H1 (cell line): ENCODE results near the gene GRIA4. TPM values are rescaled to one million over a fixed set of nuclear protein-coding genes. Genes with fewer than 3 reads are reported as not detected.

ENCODE experiments used
- CTCF ChIA-PET: fragments of 300-600 bp; sonication (Branson Sonifier 250); formaldehyde crosslinking; loops from one replicate; lab custom pipeline; 2021; ENCODE audit not compliant: partially characterized antibody; lab: Charles Lee
- POLR2A ChIA-PET: fragments of 300-600 bp; sonication (Branson Sonifier 250); formaldehyde crosslinking; loops from one replicate; lab custom pipeline; 2021; ENCODE audit warnings: inconsistent platforms; ENCODE audit not compliant: partially characterized antibody; lab: Charles Lee
- DNase-seq, 2 experiments: peaks; one replicate each; pipeline versions ENCODE4 v3.0.0 to v3.0.0-alpha.2; 2010 to 2022; ENCODE audit warnings: low spot score in 2 of 2, low read depth in 1 of 2, mixed read lengths in 1 of 2
- FAIRE-seq: peaks from 2 replicates; lab custom pipeline; 2011; peaks lifted over from hg19 to GRCh38; lab: Jason Lieb, UNC
- H2AFZ ChIP-seq: 2 replicates; pipeline ENCODE4 v1.8.1; 2012; ENCODE audit warnings: low read length, inconsistent platforms
- H2AK5ac ChIP-seq: 2 replicates; pipeline ENCODE4 v1.6.1; 2013; ENCODE audit warnings: low read depth, low read length
- H2BK120ac ChIP-seq: replicated peaks from 2 replicates; pipeline ENCODE3; 2013; ENCODE audit warnings: low read depth, low read length, inconsistent platforms
- H2BK12ac ChIP-seq: 2 replicates; pipeline ENCODE4 v1.6.1; 2013; ENCODE audit warnings: low read depth, low read length
- H2BK15ac ChIP-seq: 2 replicates; pipeline ENCODE4 v1.6.1; 2013; ENCODE audit warnings: low read length
- H2BK20ac ChIP-seq: 2 replicates; pipeline ENCODE4 v1.6.1; 2013; ENCODE audit warnings: low read length
- H2BK5ac ChIP-seq: 2 replicates; pipeline ENCODE4 v1.6.1; 2013; ENCODE audit warnings: low read depth, low read length
- H3K14ac ChIP-seq: 2 replicates; pipeline ENCODE4 v1.6.1; 2013; ENCODE audit warnings: inconsistent platforms; ENCODE audit not compliant: insufficient read length
- H3K18ac ChIP-seq: 2 replicates; pipeline ENCODE4 v1.6.1; 2013; ENCODE audit warnings: low read length; ENCODE audit errors: extremely low read depth
- H3K23ac ChIP-seq: 2 replicates; pipeline ENCODE4 v1.6.1; 2013; ENCODE audit warnings: inconsistent platforms; ENCODE audit not compliant: insufficient read length
- H3K23me2 ChIP-seq: 2 replicates; pipeline ENCODE4 v1.6.1; 2013; ENCODE audit warnings: low read depth, low read length
- H3K27ac ChIP-seq: 2 replicates; pipeline ENCODE4 v1.6.1; 2011; ENCODE audit warnings: low read depth, low read length, inconsistent platforms
- H3K27me3 ChIP-seq, 4 experiments: replicated peaks in 1 of 4; 1 replicate in 1 of 4; 2 replicates in 3 of 4; pipeline versions ENCODE4 v1.6.1 to v1.8.1; 2011 to 2013; ENCODE audit warnings: low read length in 3 of 4, mild to moderate bottlenecking in 3 of 4, inconsistent platforms in 2 of 4, mixed read lengths in 2 of 4, moderate library complexity in 1 of 4; ENCODE audit not compliant: control insufficient read depth in 3 of 4, insufficient read depth in 3 of 4; ENCODE audit errors: extremely low read depth in 1 of 4
- H3K36me3 ChIP-seq, 4 experiments: 2 replicates each; pipeline versions ENCODE4 v1.6.1 to v1.8.1; 2011 to 2013; ENCODE audit warnings: mild to moderate bottlenecking in 4 of 4, low read length in 3 of 4, moderate library complexity in 2 of 4, control low read depth in 1 of 4, inconsistent platforms in 1 of 4; ENCODE audit not compliant: insufficient read depth in 4 of 4, control insufficient read depth in 2 of 4
- H3K4ac ChIP-seq: replicated peaks from 2 replicates; pipeline ENCODE3; 2013; ENCODE audit warnings: low read length, low read depth, mixed read lengths, inconsistent platforms; ENCODE audit not compliant: insufficient read length
- H3K4me1 ChIP-seq, 4 experiments: replicated peaks in 1 of 4; 1 replicate in 1 of 4; 2 replicates in 3 of 4; pipeline versions ENCODE4 v1.6.1 to v1.8.1; 2011 to 2013; ENCODE audit warnings: low read length in 3 of 4, inconsistent platforms in 2 of 4, mixed read lengths in 1 of 4; ENCODE audit not compliant: insufficient read depth in 4 of 4, control insufficient read depth in 3 of 4
- H3K4me2 ChIP-seq, 2 experiments: 2 replicates each; pipeline versions ENCODE4 v1.6.1 to v1.8.1; 2011 to 2013; ENCODE audit warnings: low read depth in 2 of 2, low read length in 2 of 2, control low read depth in 1 of 2, inconsistent platforms in 1 of 2, mild to moderate bottlenecking in 1 of 2; ENCODE audit not compliant: insufficient read depth in 1 of 2
- H3K4me3 ChIP-seq, 4 experiments: fragments of 200-600, 300-600 bp in 1 of 4; sonication (generic), shearing (Covaris generic), sonication (Bioruptor Twin) in 1 of 4; 2 replicates each; pipeline versions ENCODE4 v1.5.1 to v1.8.1; 2011 to 2016; ENCODE audit warnings: low read length in 4 of 4, low read depth in 3 of 4, control low read depth in 2 of 4, inconsistent platforms in 2 of 4, mild to moderate bottlenecking in 2 of 4, mixed read lengths in 1 of 4, moderate library complexity in 1 of 4; ENCODE audit not compliant: insufficient read depth in 2 of 4; ENCODE audit errors: extremely low read depth in 1 of 4
- H3K56ac ChIP-seq: replicated peaks from 2 replicates; pipeline ENCODE3; 2013; ENCODE audit warnings: low read depth, mild to moderate bottlenecking, mixed read lengths, low read length, inconsistent platforms; ENCODE audit not compliant: insufficient read length
- H3K79me1 ChIP-seq: 2 replicates; pipeline ENCODE4 v1.6.1; 2013; ENCODE audit warnings: low read depth, low read length, control low read depth
- H3K79me2 ChIP-seq, 2 experiments: 2 replicates each; pipeline versions ENCODE4 v1.6.1 to v1.8.1; 2012 to 2013; ENCODE audit warnings: low read length in 2 of 2, mild to moderate bottlenecking in 2 of 2, inconsistent platforms in 1 of 2; ENCODE audit not compliant: insufficient read depth in 2 of 2, control insufficient read depth in 1 of 2
- H3K9ac ChIP-seq, 4 experiments: replicated peaks in 1 of 4; 1 replicate in 1 of 4; 2 replicates in 3 of 4; pipeline versions ENCODE4 v1.6.1 to v1.8.1; 2011 to 2013; ENCODE audit warnings: low read depth in 3 of 4, low read length in 3 of 4, control low read depth in 2 of 4, mild to moderate bottlenecking in 2 of 4, moderate library complexity in 2 of 4, inconsistent platforms in 1 of 4; ENCODE audit errors: extremely low read depth in 1 of 4
- H3K9me3 ChIP-seq, 2 experiments: 2 replicates each; pipeline versions ENCODE4 v1.6.1 to v1.8.1; 2012 to 2013; ENCODE audit warnings: mild to moderate bottlenecking in 2 of 2, moderate library complexity in 2 of 2, control low read depth in 1 of 2, inconsistent platforms in 1 of 2, low read depth in 1 of 2, low read length in 1 of 2, mixed read lengths in 1 of 2; ENCODE audit not compliant: insufficient read depth in 2 of 2
- H4K20me1 ChIP-seq, 2 experiments: replicated peaks in 1 of 2; 2 replicates each; pipeline versions ENCODE3 to v1.8.1; 2011 to 2013; ENCODE audit warnings: inconsistent platforms in 2 of 2, low read length in 2 of 2, mild to moderate bottlenecking in 1 of 2; ENCODE audit not compliant: insufficient read depth in 2 of 2, control insufficient read depth in 1 of 2
- H4K5ac ChIP-seq: 2 replicates; pipeline ENCODE4 v1.6.1; 2013; ENCODE audit warnings: low read length, low read depth, mixed read lengths, inconsistent platforms; ENCODE audit not compliant: insufficient read length
- H4K8ac ChIP-seq: 2 replicates; pipeline ENCODE4 v1.8.0; 2013; ENCODE audit warnings: mild to moderate bottlenecking, moderate library complexity, low read length, inconsistent platforms; ENCODE audit not compliant: insufficient read depth; ENCODE audit errors: extremely low read depth
- H4K91ac ChIP-seq: replicated peaks from 2 replicates; pipeline ENCODE3; 2013; ENCODE audit warnings: low read length, mixed read lengths, inconsistent platforms; ENCODE audit not compliant: insufficient read length
- BACH1 ChIP-seq: IDR thresholded peaks from 2 replicates; pipeline ENCODE4 v1.6.1; 2012; ENCODE audit warnings: low read length, improper control_type of control experiment
- CBX5 ChIP-seq: fragments of 300-800, 300-1000 bp; sonication (generic); IDR thresholded peaks from 2 replicates; pipeline ENCODE4 v1.7.1; 2016; ENCODE audit warnings: antibody characterized with exemption, low read length, low read depth
- HDAC6 ChIP-seq: IDR thresholded peaks from one replicate; pipeline ENCODE4 v1.7.1; 2012; ENCODE audit warnings: low read depth, mild to moderate bottlenecking, inconsistent platforms, low read length, moderate library complexity
- JUN ChIP-seq: IDR thresholded peaks from 2 replicates; pipeline ENCODE4 v1.6.1; 2011; ENCODE audit warnings: low read depth, mild to moderate bottlenecking, improper control_type of control experiment, low read length
- JUND ChIP-seq: IDR thresholded peaks from 2 replicates; pipeline ENCODE4 v1.6.1; 2011; ENCODE audit warnings: mild to moderate bottlenecking, improper control_type of control experiment, low read length
- MAFK ChIP-seq: IDR thresholded peaks from 2 replicates; pipeline ENCODE4 v1.6.1; 2012; ENCODE audit warnings: low read depth, mild to moderate bottlenecking, improper control_type of control experiment, low read length
- POLR2A ChIP-seq, 2 experiments: IDR thresholded peaks; 1 replicate in 1 of 2; 2 replicates in 1 of 2; pipeline ENCODE4 v1.6.1; 2011; ENCODE audit warnings: low read depth in 2 of 2, low read length in 2 of 2, mild to moderate bottlenecking in 2 of 2; ENCODE audit errors: control extremely low read depth in 1 of 2
- SAP30 ChIP-seq: fragments of 300-600 bp; sonication (generic); IDR thresholded peaks from 2 replicates; pipeline ENCODE4 v1.7.1; 2012; ENCODE audit warnings: low read length, moderate library complexity, mild to moderate bottlenecking, inconsistent platforms; ENCODE audit not compliant: insufficient read depth, insufficient replicate concordance
- TAF7 ChIP-seq: optimal IDR thresholded peaks from 2 replicates; pipeline ENCODE3; 2011; ENCODE audit warnings: low read depth, mild to moderate bottlenecking, inconsistent platforms, low read length, moderate library complexity, borderline replicate concordance
- TEAD4 ChIP-seq: IDR thresholded peaks from 2 replicates; pipeline ENCODE4 v1.6.1; 2012; ENCODE audit warnings: low read depth, low read length, inconsistent platforms, mixed read lengths
- YY1 ChIP-seq: IDR thresholded peaks from 2 replicates; pipeline ENCODE4 v1.6.1; 2011; ENCODE audit warnings: low read depth, mild to moderate bottlenecking, low read length
- ZNF274 ChIP-seq: IDR thresholded peaks from 2 replicates; pipeline ENCODE4 v1.7.0; 2012; ENCODE audit warnings: low read length, borderline replicate concordance; ENCODE audit errors: extremely low read depth
- whole genome bisulfite sequencing, 2 experiments: shearing (Covaris generic) in 1 of 2; methylation state at CpG; one replicate each; pipeline versions ENCODE4 v1.1.6 to v1.1.7; 2013 to 2015; ENCODE audit warnings: low lambda C conversion rate in 2 of 2, mixed read lengths in 2 of 2, inconsistent platforms in 1 of 2, low coverage in 1 of 2, missing lambda C conversion rate in 1 of 2; ENCODE audit not compliant: insufficient replicate concordance in 2 of 2, insufficient coverage in 1 of 2, insufficient read length in 1 of 2; ENCODE audit errors: extremely low coverage in 1 of 2, missing lambda C conversion rate in 1 of 2; 5-methylcytosine and 5-hydroxymethylcytosine counted together
- polyA plus RNA-seq, 7 experiments: library from polyadenylated mRNA; depleted of rRNA in 3 of 7; stranded (reverse) in 5 of 7; unstranded in 2 of 7; fragments of >200 nt in 5 of 7; fragments of 200-250 nt in 2 of 7; gene quantifications; 1 replicate in 5 of 7; 2 replicates in 1 of 7; 4 replicates in 1 of 7; pipeline versions ENCODE4 v1.2.1 to v1.2.3, GENCODE V29; 2011 to 2013; ENCODE audit warnings: missing spikeins in 2 of 7, mixed read lengths in 2 of 7
- total RNA-seq: library from RNA; stranded (reverse); fragmentation: NEBNext Ultra II Directional; extraction: Animal tissue kit (Norgen Biotek cat#: 25700); gene quantifications from 2 replicates; pipeline ENCODE4 v1.2.1, GENCODE V29; 2021

Gene GRIA4
- total and polyA plus RNA-seq, 2 of the 8 experiments (the other 6 are each of a cell fraction or from before 2014, with no cell fraction given) = 12.5 to 21.8 TPM

DNA sequence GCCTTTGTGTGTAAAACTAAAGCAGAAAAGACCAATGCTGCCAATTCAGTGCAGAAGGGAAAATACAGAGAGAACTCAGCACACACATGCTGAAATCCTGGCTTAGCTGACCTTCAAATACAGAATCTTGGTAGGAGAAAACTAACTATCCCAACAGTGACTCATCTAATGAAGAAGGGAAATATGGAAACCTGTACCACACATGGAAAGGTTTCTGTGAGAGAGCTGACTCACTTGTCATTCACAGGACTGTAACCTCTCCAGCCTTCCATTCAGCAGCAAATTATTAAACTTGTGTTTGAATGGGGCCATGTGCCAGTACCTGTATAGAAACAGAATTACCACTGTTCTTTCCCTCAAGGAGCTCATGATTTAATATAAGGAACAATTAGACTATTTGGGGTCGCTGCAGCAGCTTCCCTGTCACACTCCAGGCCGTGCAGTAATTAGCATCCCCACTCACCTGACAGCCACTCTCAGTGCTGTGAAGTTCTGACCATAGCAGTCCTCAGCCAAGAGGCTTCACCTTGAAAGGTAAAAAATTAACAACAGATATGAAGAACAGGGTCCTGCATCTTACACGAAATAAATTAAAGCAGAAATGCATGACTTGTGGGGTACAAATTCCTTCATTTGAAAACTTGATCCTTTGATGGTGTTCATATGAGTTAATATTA is 358.3 kb downstream of the GRIA4 start:
- H2AFZ ChIP-seq = no peak overlapping the region
- no peak overlapping the region for H3K4me2 ChIP-seq
- H3K9ac ChIP-seq = no peak overlapping the region
- H2BK5ac ChIP-seq = no peak overlapping the region
- H4K5ac ChIP-seq = no peak overlapping the region
- no peaks in the 10 kb centered on the region for H3K4me1 ChIP-seq
- ChIA-PET POLR2A (interaction anchor here (0.5 kb wide), 1 partner anchor 432 kb away, joined by 3 read pairs; no protein-coding TSS in a partner anchor), CTCF (no interaction called here)
- H3K23ac ChIP-seq = no peak overlapping the region
- TF ChIP-seq JUN (no peak), TAF7 (no peak), YY1 (no peak), POLR2A (IDR thresholded peaks at IDR 0.05; ENCODE audit: control extremely low read depth in 1 of 2, low read depth in 2 of 2, low read length in 2 of 2) (no peak), BACH1 (no peak), HDAC6 (no peak), ZNF274 (no peak), CBX5 (no peak), TEAD4 (no peak), SAP30 (no peak), JUND (no peak), MAFK (no peak)
- H2BK12ac ChIP-seq = no peak overlapping the region
- H3K27me3 ChIP-seq = no peaks in the 10 kb centered on the region
- no peaks in the 10 kb centered on the region for H4K20me1 ChIP-seq
- no peak overlapping the region for H3K27ac ChIP-seq
- H4K91ac ChIP-seq = no peak overlapping the region
- no peaks in the 10 kb centered on the region for H3K36me3 ChIP-seq
- FAIRE-seq = no peak
- H3K18ac ChIP-seq = no peak overlapping the region
- no peak overlapping the region for H3K4ac ChIP-seq
- H3K23me2 ChIP-seq = no peaks in the 10 kb centered on the region
- H3K4me3 ChIP-seq = no peak overlapping the region
- H3K9me3 ChIP-seq = no peaks in the 10 kb centered on the region
- no peaks in the 10 kb centered on the region for H3K79me1 ChIP-seq
- no peak overlapping the region for H4K8ac ChIP-seq
- H3K79me2 ChIP-seq = no peaks in the 10 kb centered on the region
- no peak overlapping the region for H2BK120ac ChIP-seq
- no peak overlapping the region for H2BK15ac ChIP-seq
- H3K56ac ChIP-seq = no peak overlapping the region
- 87% methylated on average over 3 of the region's 3 CpGs; no CpG with 5 or more reads in 1 of the 2 experiments for WGBS, 2 experiments
- H2BK20ac ChIP-seq = no peak overlapping the region
- no peak overlapping the region for H3K14ac ChIP-seq
- DNase-seq = no peak
- H2AK5ac ChIP-seq = no peak overlapping the region
